HG03175 (cell line): Measurements from ENCODE around the gene PCDHA5.

Experiments
- ATAC-seq: cut with Tn5 transposase; IDR thresholded peaks from one replicate; pipeline ENCODE4 v1.9.1; 2021; ENCODE audit warnings: mild to moderate bottlenecking, moderate library complexity; ENCODE audit not compliant: unreplicated experiment

The PCDHA5 gene

DNA sequence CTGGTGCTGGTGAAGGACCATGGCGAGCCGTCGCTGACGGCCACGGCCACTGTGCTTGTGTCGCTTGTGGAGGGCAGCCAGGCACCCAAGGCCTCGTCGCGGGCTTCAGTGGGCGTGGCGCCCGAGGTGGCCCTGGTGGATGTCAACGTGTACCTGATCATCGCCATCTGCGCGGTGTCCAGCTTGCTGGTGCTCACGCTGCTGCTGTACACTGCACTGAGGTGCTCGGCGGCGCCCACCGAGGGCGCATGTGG lies 36.5 kb downstream of the PCDHA5 start:
- ATAC-seq: no peak

DNA sequence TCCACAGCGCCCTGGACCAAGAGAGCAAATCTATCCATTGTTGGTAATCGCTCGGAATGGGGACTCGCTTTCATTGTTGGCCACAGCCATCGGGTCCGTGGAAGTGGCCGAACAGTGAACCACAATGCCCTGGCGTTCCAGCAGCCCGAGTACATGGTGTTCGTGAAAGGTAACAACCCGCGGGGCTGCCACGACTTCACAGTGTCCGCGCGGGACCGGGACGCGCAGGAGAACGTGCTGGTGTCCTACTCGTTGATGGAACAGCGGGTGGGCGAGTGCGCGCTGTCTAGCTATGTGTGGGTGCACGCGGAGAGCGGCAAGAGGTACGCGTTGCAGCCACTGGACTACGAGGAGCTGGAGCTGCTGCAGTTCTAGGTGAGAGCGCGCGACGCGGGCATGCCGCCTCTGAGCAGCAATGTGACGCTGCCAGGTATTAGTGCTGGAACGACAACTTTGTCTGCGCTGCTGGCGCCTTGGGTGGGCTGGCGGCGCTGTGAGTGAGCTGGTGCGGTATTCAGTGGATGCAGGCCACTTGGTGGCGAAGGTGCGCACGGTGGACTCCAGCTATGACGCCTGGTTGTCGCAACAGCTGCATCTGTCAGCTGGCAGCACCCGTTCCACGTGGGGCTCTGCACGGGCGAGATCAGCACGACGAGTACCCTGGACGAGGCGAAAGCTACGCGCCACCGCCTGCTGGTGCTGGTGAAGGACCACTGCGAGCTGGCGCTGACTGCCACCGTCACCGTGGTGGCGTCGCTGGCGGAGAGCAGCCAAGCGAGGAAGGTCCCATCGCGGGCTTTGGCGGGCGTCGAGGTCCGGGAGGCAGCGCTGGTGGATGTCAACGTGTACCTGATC lies 41.3 kb downstream of the PCDHA5 start:
- ATAC-seq: no peak

DNA sequence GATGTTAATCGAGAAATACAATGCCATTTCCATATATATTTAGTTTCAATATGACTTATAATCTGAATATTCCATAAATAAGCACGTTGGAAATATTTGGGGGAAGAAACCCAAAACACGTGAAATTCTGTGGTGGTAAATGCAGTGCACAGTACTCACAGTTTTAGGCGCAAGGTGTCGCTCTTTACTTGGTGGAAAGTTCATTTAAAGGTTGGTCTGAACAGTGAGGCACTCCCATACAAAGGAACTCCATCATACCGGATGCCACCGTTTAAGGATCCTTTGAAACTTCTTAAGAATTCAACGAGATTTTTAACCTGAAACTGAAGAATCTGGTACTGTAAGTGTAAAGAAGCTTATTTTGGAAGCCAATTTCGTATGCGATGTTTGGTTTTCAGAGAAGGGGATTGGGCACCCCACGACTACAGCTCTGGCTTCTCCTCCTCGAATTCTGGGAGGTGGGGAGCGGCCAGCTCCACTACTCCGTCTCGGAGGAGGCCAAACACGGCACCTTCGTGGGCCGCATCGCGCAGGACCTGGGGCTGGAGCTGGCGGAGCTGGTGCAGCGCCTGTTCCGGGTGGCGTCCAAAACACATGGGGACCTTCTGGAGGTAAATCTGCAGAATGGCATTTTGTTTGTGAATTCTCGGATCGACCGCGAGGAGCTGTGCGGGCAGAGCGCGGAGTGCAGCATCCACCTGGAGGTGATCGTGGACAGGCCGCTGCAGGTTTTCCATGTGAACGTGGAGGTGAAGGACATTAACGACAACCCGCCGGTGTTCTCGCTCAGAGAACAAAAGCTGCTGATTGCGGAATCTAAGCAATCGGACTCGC lies 47.5 kb downstream of the PCDHA5 start, which contains the start of gene PCDHA11:
PCDHA11 (plus strand) TSS at position 237 of the 834 bp plus-strand sequence; CDS start at position 384, 147 bp downstream.
- no peak for ATAC-seq

DNA sequence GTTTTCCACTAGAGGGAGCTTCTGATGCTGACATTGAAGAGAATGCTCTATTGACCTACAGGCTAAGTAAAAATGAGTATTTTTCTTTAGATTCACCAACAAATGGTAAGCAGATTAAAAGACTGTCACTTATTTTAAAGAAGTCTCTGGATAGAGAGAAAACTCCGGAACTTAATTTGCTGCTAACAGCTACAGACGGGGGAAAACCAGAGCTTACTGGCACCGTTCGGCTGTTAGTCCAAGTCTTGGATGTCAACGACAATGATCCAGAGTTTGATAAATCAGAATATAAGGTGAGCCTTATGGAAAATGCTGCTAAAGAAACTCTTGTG lies 48.1 kb downstream of the PCDHA5 start:
- no peak for ATAC-seq

DNA sequence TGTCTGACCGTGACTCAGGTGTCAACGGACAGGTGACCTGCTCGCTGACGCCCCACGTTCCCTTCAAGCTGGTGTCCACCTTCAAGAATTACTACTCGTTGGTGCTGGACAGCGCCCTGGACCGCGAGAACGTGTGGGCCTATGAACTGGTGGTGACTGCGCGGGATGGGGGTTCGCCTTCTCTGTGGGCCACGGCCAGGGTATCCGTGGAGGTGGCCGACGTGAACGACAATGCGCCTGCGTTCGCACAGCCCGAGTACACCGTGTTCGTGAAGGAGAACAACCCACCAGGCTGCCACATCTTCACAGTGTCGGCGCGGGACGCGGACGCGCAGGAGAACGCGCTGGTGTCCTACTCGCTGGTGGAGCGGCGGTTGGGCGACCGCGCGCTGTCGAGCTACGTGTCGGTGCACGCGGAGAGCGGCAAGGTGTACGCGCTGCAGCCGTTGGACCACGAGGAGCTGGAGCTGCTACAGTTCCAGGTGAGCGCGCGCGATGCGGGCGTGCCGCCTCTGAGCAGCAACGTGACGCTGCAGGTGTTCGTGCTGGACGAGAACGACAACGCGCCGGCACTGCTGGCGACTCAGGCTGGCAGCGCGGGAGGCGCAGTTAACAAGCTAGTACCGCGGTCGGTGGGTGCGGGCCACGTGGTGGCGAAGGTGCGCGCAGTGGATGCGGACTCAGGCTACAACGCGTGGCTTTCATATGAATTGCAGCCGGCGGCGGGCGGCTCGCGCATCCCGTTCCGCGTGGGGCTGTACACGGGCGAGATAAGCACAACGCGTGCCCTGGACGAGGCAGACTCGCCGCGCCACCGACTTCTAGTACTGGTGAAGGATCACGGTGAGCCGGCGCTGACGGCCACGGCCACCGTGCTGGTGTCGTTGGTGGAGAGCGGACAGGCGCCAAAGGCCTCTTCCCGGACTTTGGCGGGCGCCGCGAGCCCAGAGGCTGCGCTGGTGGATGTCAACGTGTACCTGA lies 49.1 kb downstream of the PCDHA5 start:
- ATAC-seq: no peak
